AG08396 (cell line): ENCODE results near the gene CNOT1.
A peak's percentile ranks its signal among the peaks of the same experiment; 100 is the strongest.
"Not testable (repeated sequence)": the region's sequence is repeated elsewhere in the genome, so short reads cannot be mapped to it uniquely, and the experiment has no call there.

Source experiments
- DNase-seq: peaks from one replicate; pipeline ENCODE4 v3.0.0; 2012; ENCODE audit warnings: low spot score, mixed read lengths

Gene CNOT1

GRCh38 chr16:58638148-58639036 lies 8.8 kb upstream of the CNOT1 start:
- peak; percentile 82 for DNase-seq

- DNase-seq = not testable (repeated sequence)
Observed at GRCh38 chr16:58637021-58637420, 7.4 kb upstream of the CNOT1 start.

- DNase-seq = no peak
Observed at GRCh38 chr16:58636466-58636865, 6.8 kb upstream of the CNOT1 start.

GRCh38 chr16:58635502-58635901 lies 5.9 kb upstream of the CNOT1 start:
- no peak for DNase-seq

GRCh38 chr16:58634265-58634802 lies 4.7 kb upstream of the CNOT1 start:
- no peak for DNase-seq

GRCh38 chr16:58628845-58629732 lies 537 bp downstream of the CNOT1 start:
- DNase-seq = peak; percentile 35

- no peak for DNase-seq
Observed at GRCh38 chr16:58624209-58624608, 5.4 kb downstream of the CNOT1 start.

GRCh38 chr16:58620396-58620795 lies 9.2 kb downstream of the CNOT1 start:
- DNase-seq = no peak

GRCh38 chr16:58615280-58615679 lies 14.3 kb downstream of the CNOT1 start:
- DNase-seq = no peak

- no peak for DNase-seq
Observed at GRCh38 chr16:58614860-58615259, 14.8 kb downstream of the CNOT1 start.

GRCh38 chr16:58614212-58614611 lies 15.4 kb downstream of the CNOT1 start:
- DNase-seq = peak; percentile 32

- not testable (repeated sequence) for DNase-seq
Observed at GRCh38 chr16:58612965-58613364, 16.7 kb downstream of the CNOT1 start.

GRCh38 chr16:58608601-58609136 lies 21.0 kb downstream of the CNOT1 start:
- DNase-seq = no peak

GRCh38 chr16:58605562-58605961 lies 24.1 kb downstream of the CNOT1 start:
- DNase-seq = no peak

GRCh38 chr16:58591083-58591482 lies 38.5 kb downstream of the CNOT1 start:
- no peak for DNase-seq

- no peak for DNase-seq
Observed at GRCh38 chr16:58589326-58589905, 40.2 kb downstream of the CNOT1 start.

GRCh38 chr16:58588406-58588805 lies 41.2 kb downstream of the CNOT1 start:
- DNase-seq = no peak

GRCh38 chr16:58586340-58587030 lies 43.1 kb downstream of the CNOT1 start:
- DNase-seq = no peak

- no peak for DNase-seq
Observed at GRCh38 chr16:58584831-58585505, 44.7 kb downstream of the CNOT1 start.

- no peak for DNase-seq
Observed at GRCh38 chr16:58582971-58583765, 46.5 kb downstream of the CNOT1 start.
